H7 (cell line): ENCODE measurements around the gene PUS10. TPM values are rescaled to one million over a fixed set of nuclear protein-coding genes. Genes with fewer than 3 reads are reported as not detected.
"Not testable (repeated sequence)": the region's sequence is repeated elsewhere in the genome, so short reads cannot be mapped to it uniquely, and the experiment has no call there.

Experiments
- DNase-seq: peaks from one replicate; pipeline ENCODE4 v3.0.0; 2012
- H3K27me3 ChIP-seq: 2 replicates; pipeline ENCODE4 v1.6.0; 2011; ENCODE audit warnings: mild to moderate bottlenecking, low read length; ENCODE audit not compliant: control insufficient read depth, insufficient read depth
- H3K36me3 ChIP-seq: replicated peaks from 2 replicates; pipeline ENCODE4 v1.5.1; 2011; ENCODE audit warnings: low read length; ENCODE audit not compliant: control insufficient read depth, insufficient read depth
- H3K4me3 ChIP-seq: 2 replicates; pipeline ENCODE4 v1.5.1; 2011; ENCODE audit warnings: low read depth, mild to moderate bottlenecking, control low read depth, low read length, moderate library complexity; ENCODE audit not compliant: insufficient read depth
- total RNA-seq: library from RNA; depleted of rRNA; stranded (reverse); fragments of >200 nt; shearing (Covaris generic); gene quantifications from 2 replicates; pipeline ENCODE4 v1.2.3, GENCODE V29; 2014; rRNA removed

Gene PUS10
- total RNA-seq, 1 experiment from 2014 or later, result 3.4 TPM

DNA sequence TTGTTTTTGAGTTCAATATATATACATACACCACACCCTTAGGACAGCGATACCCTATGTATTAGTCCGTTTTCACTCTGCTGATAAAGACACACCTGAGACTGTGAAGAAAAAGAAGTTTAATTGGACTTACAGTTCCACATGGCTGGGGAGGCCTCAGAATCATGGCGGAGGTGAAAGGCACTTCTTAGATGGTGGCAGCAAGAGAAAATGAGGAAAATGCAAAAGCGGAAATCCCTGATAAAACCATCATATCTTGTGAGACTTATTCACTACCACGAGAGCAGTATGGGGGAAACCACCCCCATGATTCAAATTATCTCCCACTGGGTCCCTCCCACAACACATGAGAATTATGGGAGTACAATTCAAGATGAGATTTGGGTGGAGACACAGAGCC lies 112.2 kb downstream of the PUS10 start:
- H3K36me3 ChIP-seq, H3K4me3 ChIP-seq, H3K27me3 ChIP-seq, DNase-seq: not testable (repeated sequence)

DNA sequence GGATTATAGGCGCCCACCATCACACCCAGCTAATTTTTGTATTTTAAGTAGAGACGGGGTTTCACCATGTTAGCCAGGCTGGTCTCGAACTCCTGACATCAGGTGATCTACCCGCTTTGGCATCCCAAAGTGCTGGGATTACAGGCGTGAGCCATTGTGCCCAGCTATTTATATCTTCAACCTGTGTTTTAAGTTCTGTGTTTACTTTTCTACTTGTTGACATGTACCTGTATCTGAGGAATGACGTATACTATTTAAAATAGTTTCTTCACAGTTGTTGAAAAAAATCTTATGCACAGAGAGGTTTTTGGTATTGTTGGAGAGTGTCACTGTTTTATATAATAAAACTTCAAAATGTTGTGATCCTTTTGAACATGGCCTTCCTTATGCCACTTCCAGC lies 116.8 kb downstream of the PUS10 start:
- not testable (repeated sequence) for H3K27me3 ChIP-seq, H3K4me3 ChIP-seq, H3K36me3 ChIP-seq, DNase-seq

DNA sequence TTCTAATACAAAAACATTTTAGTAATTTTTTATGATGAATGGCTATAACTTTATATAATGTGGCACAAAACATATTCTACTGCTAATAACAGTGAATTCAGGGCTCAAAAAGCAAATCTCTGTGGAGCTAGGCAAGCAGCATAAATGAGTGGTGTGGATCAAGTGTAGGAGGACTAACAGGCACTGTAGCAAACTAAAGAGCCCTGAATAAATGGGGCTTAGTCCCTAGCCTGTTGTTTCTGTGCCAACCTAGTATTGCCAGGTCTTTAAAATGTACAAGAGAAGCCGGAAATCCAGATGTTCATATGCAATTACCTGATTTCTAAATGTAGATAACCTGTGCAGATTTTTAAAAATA lies 118.2 kb downstream of the PUS10 start:
- Histone ChIP-seq H3K4me3 (no peak overlapping the region), H3K27me3 (no peaks in the 10 kb centered on the region), H3K36me3 (no peaks in the 10 kb centered on the region)
- no peak for DNase-seq

DNA sequence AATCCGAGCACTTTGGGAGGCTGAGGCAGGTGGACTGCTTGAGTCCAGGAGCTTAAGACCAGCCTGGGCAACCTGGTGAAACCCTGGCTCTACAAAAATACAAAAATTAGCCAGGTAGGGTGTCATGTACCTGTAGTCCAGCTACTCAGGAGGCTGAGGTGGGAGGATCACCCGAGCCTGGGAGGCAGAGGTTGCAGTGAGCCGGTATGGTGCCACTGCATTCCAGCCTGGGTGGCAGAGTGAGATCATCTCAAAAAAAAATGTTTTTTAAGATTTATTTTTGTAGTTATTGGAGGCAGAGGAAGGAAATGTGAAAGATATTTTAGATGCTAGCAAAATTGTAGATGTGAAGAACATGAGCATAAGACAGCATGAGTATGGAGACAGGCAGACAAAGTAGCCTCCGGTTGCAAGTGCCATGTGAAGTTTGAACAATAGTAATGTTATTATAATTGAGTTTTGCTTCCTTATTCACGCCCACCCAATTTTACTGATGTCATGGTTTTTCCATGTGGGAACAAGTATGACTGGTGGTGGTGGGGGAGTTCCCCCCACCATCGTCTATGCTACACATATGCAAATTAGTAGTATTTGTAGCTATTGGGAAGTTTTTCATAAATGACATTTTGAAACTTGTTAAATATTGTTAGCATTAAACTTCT lies 118.7 kb downstream of the PUS10 start:
- DNase-seq, result no peak
- no peaks in the 10 kb centered on the region; the same call in 1 of the 2 replicates for H3K36me3 ChIP-seq
- H3K4me3 ChIP-seq, result no peak overlapping the region
- H3K27me3 ChIP-seq, result no peaks in the 10 kb centered on the region

DNA sequence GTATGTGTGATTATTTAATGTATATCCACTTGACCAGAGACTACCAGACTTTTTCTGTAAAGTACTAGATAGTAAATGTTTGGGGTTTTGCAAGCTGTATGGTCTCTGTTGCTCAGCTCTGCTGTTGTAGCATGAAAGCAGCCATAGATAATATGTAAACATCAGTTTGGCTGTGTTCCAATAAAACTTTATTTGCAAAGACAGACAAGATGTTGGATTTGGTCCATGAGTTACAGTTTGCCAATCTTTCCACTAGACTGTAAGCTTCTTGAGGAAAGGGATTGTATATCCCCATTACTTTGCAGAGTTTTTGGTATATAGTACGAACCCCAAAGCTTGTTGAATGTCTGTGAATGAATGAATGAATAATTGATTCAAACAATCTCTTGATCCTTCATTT lies 119.5 kb downstream of the PUS10 start:
- Histone ChIP-seq H3K4me3 (no peak overlapping the region), H3K27me3 (no peaks in the 10 kb centered on the region), H3K36me3 (no peaks in the 10 kb centered on the region; the same call in 1 of the 2 replicates)
- no peak for DNase-seq

Other genes with a start within 250 kb of the PUS10 start
- 3.5 and 4.5 TPM in 2 replicates for gene REL, start 136.7 kb downstream of the PUS10 start, total RNA-seq
- gene PEX13, start 535 bp downstream of the PUS10 start, total RNA-seq, result 24.2 and 26.3 TPM in 2 replicates
- gene SANBR, start 47.6 kb upstream of the PUS10 start, total RNA-seq, result 7.3 and 7.5 TPM in 2 replicates
- 6.5 and 8.6 TPM in 2 replicates for gene C2orf74, start 143.9 kb upstream of the PUS10 start, total RNA-seq